ENCODE measurements around the gene SMIM23.
"Not testable (repeated sequence)": the region's sequence is repeated elsewhere in the genome, so short reads cannot be mapped to it uniquely, and the experiment has no call there.

SMIM23 gene

DNA sequence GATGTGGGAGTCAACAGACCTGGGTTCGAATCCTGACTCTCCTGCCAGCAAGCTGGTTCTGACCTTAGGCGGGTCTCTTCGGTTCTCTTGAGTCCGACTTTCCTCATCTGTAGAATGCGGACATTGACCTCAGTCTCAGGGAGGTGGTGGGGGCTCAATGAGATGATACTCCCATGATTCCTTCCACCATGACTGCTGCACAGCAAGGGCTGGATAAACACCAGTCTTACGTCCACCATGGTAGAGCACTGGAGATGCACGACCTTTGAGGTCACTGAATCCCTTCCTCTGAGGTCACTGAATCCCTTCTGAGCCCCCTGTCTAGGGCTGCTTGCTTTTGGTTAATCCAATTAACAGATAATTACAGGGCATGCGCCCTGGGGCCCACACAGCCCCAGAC, 12.5 kb upstream of the SMIM23 start:
- DNase-seq (ENCODE audit: low read depth, low spot score): no peak

DNA sequence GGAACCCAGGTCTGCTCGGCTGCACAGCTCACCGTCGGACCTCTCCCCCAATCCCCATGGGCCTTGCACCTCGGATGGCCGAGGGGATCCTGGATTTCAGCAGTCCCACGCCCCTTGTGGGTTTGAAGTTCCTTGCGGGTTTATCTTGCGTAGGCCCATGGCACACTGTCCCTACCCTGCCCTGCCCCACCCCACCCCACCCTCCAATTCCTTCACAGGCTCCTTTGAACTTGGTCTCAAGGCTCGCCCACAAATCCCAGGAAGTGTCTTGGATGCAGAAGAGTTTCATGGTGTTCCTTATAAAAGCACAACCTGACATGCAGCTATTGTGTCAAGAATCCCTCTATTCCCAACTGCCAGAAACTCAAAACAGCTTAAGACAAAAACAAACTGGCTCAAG, 11.2 kb upstream of the SMIM23 start:
- DNase-seq (ENCODE audit: low read depth, low spot score): no peak

GRCh38 chr5:171776213-171776612, 9.4 kb upstream of the SMIM23 start:
- DNase-seq (ENCODE audit: low read depth, low spot score): no peak

- DNase-seq (ENCODE audit: low read depth, low spot score): no peak
Measured at GRCh38 chr5:171776770-171777759, 8.6 kb upstream of the SMIM23 start.

- not testable (repeated sequence) for DNase-seq (ENCODE audit: low read depth, low spot score)
Measured at GRCh38 chr5:171781744-171782143, 3.9 kb upstream of the SMIM23 start.

DNA sequence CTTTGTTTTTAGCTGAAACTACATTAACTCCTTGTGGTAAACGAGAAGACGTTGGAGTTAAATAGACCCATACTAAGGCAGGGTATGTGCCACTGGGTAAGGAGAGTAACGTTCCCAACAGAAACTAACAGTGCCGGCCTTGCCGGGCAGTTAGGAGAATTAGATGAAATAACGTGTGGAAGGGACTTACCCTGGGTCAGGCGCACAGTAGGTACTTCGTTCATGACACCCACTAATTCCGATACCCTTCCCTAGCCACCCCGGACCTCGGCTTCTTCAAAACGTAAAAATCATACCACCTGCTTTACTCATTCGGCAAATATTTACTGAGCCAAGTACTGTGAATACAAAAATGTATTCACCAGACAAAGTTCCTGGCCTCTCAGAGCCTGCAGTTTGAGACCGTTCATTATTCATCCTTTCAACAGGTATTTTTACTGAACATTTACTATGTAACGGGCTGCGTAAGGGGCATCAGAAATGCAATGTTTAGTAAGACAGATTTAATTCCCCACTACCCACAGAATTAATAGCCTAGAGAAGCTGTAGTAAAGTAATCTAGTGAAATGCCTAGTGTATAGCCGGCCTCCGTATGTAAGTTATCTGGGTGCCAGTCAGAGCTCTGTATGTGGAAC, 3.2 kb upstream of the SMIM23 start:
- DNase-seq (ENCODE audit: low read depth, low spot score): no peak

DNA sequence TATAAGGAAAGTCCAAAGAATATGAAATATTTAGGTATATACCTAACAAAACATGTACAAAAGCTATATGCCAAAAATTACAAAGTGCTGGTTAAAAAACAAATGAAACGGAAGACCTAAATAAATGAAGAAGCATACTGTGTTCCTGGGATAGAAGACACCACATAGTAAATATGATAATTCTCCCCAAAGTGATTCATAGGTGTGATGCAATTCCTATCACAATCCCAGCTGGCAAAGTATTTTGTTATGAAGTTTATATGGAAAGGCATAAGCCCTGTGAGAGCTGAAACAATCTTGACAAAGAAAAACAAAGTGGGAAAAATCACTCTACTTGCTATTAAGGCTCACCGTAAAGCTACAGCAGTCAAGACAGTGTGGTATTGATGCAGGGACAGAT, 2.6 kb upstream of the SMIM23 start:
- DNase-seq (ENCODE audit: low read depth, low spot score): no peak

GRCh38 chr5:171789353-171789752, 3.7 kb downstream of the SMIM23 start:
- DNase-seq (ENCODE audit: low read depth, low spot score): no peak

GRCh38 chr5:171790408-171790807, 4.8 kb downstream of the SMIM23 start:
- DNase-seq (ENCODE audit: low read depth, low spot score): no peak

- DNase-seq (ENCODE audit: low read depth, low spot score): no peak
Measured at GRCh38 chr5:171794470-171794960, 8.9 kb downstream of the SMIM23 start.

GRCh38 chr5:171795381-171795780, 9.8 kb downstream of the SMIM23 start:
- no peak for DNase-seq (ENCODE audit: low read depth, low spot score)

DNA sequence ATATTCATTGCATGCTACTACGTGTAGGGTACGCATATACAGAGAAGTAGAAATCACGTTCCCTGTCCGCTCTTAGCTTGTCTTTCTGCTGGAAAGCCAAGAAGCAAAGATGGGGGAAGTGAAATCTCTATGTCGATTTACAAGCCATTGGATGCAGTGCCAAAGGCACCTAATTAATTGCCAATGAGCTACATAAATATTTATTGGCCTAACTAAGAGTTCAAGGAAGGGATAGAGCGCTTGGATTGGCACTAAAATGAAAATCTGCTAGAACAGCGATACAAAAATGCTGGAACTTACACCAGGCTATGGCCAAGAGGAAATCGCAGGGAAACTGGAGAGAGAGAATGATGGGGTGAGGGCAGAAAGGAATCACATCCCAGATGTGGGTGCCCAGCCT, 10.8 kb downstream of the SMIM23 start:
- DNase-seq (ENCODE audit: low read depth, low spot score): no peak

GRCh38 chr5:171797543-171797942, 11.9 kb downstream of the SMIM23 start:
- no peak for DNase-seq (ENCODE audit: low read depth, low spot score)

DNA sequence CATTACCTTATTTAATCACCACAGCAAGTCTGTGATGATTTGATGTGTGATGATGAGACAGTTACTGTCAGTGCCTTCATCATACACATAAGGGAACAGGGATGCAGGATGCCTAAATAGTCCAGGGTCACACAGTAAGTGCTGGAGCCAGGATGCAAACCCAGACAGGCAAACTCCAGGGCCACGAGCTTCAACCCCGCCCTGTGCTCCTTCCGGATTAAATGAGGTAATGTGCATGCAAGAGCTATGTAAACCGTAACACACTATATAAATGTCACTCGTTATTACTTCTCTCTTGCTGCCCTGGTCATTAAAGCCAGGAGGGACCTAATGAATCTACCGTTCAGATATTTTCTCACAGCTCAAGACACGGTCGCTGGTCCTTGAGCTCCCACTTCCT, 12.8 kb downstream of the SMIM23 start:
- no peak for DNase-seq (ENCODE audit: low read depth, low spot score)

GRCh38 chr5:171801839-171802238, 16.2 kb downstream of the SMIM23 start:
- no peak for DNase-seq (ENCODE audit: low read depth, low spot score)

GRCh38 chr5:171805746-171806145, 20.1 kb downstream of the SMIM23 start:
- DNase-seq (ENCODE audit: low read depth, low spot score): no peak

DNA sequence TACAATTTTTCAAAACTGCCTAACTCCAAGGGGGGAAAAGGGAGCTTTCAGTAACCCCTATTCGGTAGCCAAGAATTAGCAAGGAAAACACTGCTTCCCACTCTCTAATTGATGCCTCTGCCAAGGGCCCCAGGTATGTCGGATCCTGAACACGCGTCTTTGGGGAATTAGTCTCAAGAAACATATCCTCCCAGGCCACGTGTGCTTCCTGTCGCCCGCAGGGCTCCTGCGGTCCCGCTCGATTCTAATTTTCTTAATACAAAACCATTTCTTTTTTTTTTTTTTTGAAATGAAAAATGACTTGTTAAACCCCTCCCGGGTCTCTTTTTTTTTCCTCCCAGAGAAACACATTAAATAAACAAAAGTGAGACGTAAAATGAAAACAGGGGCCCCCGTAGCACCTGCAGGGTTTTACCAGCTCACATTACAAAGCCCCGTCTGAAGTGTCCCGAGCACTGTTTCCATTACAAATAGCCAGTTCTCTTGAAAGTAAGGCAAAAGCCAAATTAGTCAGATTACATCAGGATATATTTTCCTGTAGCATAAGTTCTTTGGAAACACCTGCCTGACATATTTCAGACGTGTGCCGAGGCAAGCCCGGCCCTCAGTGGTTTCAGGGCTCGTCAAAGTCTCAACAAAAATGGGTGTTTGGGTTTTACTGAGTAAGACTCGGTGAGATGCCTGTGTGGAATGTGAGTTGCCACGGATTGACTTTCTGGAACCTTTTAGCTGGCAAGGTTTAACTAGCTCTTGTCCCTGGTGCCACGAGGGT, 21.5 kb downstream of the SMIM23 start:
- no peak for DNase-seq (ENCODE audit: low read depth, low spot score)

DNA sequence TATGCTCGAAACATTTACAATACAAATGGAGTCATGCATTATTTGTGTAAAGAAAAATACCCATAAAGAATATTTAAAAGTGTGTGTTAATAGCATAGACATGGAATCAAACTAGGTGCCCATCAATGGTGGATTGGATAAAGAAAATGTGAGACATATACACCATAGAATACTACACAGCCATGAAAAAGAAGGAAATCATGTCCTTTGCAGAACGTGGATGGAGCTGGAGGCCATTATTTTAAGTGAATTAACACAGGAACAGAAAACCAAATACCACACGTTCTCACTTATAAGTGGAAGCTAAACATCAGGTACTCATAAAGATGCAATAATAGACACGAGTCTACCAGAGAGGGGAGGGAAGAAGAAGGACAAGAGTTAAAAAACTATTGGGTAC, 22.8 kb downstream of the SMIM23 start:
- DNase-seq (ENCODE audit: low read depth, low spot score): no peak

DNA sequence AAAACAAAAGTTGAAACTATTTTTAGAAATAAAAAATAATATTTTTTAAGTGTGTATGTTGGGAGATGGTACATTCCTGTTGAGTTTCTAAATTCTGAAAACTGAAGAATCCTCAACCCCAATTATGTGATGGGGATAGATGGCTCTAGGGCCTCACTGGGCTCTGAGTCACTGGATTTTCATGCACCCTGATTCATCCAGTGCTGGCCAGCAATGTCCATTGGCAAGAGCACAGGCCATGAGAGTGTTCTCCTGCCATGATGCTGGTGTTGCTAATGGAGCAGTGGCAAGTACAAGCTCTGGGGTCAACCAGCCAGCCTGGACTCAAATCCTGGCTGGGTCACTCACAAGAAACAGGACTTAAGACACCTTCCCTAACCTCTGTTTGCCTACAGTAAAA, 23.3 kb downstream of the SMIM23 start:
- no peak for DNase-seq (ENCODE audit: low read depth, low spot score)

DNA sequence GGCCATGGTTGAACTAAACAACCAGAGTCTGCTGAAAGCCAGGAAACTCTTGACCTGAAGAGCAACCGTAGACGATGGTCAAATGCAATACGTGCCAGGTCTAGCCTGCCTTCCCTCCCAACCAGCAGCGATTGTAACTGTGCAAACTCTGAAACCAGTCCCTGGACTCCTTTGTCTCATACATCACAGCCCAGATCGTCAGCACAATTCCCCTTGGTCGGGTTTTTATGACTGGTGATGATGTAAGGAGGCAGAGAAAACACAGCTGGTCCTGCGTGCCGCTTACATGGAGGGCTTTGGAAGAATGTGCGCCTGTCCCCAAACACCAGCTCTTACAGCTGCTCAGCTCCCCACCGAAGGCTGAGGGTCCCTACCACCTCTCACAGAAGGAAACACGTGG, 24.6 kb downstream of the SMIM23 start:
- DNase-seq (ENCODE audit: low read depth, low spot score): no peak

- DNase-seq (ENCODE audit: low read depth, low spot score): no peak
Measured at GRCh38 chr5:171813270-171813669, 27.7 kb downstream of the SMIM23 start.

Data from activated CD4-positive, CD25-positive, alpha-beta regulatory T cell treated with anti-CD3 and anti-CD28 coated beads, Interleukin-2, amount 50 U/mL, for 16 hours (primary cell).